Endothelial cell of umbilical vein (primary cell): ENCODE data around the gene KPTN. TPM values are rescaled to one million over a fixed set of nuclear protein-coding genes. Genes with fewer than 3 reads are reported as not detected.

Source experiments
- BruUV-seq: library from RNA; stranded (reverse); fragments of 400-500 nt; replicated peaks from 2 replicates; lab custom pipeline; 2021; lab: Mats Ljungman, UMichigan
- CTCF ChIA-PET: fragments of 300-600, 350-600 bp; sonication (Branson Sonifier 250); formaldehyde crosslinking; loops from one replicate; lab custom pipeline; 2021; ENCODE audit warnings: antibody characterized with exemption, inconsistent platforms; lab: Charles Lee
- POLR2A ChIA-PET: fragments of 300-600, 350-600 bp; sonication (Branson Sonifier 250); formaldehyde crosslinking; loops from one replicate; lab custom pipeline; 2021; ENCODE audit warnings: antibody characterized with exemption, inconsistent platforms; lab: Charles Lee
- DNase-seq: peaks from one replicate; pipeline ENCODE4 v3.0.0-alpha.2; 2011; ENCODE audit warnings: low read depth, low spot score
- FAIRE-seq: peaks from 2 replicates; lab custom pipeline; 2011; peaks lifted over from hg19 to GRCh38; lab: Jason Lieb, UNC
- H2AFZ ChIP-seq: 2 replicates; pipeline ENCODE4 v1.6.0; 2012; ENCODE audit warnings: low read depth, low read length, control low read depth, inconsistent platforms
- H3K27ac ChIP-seq: 2 replicates; pipeline ENCODE4 v1.5.1; 2011; ENCODE audit warnings: low read depth, mild to moderate bottlenecking, control low read depth, low read length, moderate library complexity; ENCODE audit not compliant: insufficient read depth
- H3K27me3 ChIP-seq, 2 experiments: 2 replicates each; pipeline versions ENCODE4 v1.6.0 to v1.6.1; 2011; ENCODE audit warnings: low read length in 2 of 2, mixed read lengths in 1 of 2; ENCODE audit not compliant: control insufficient read depth in 2 of 2, insufficient read depth in 2 of 2
- H3K36me3 ChIP-seq, 2 experiments: 2 replicates in 1 of 2; 3 replicates in 1 of 2; pipeline ENCODE4 v1.5.1; 2011; ENCODE audit warnings: low read length in 2 of 2, mild to moderate bottlenecking in 1 of 2, moderate library complexity in 1 of 2; ENCODE audit not compliant: control insufficient read depth in 2 of 2, insufficient read depth in 2 of 2; ENCODE audit errors: extremely low read depth in 1 of 2
- H3K4me1 ChIP-seq: 3 replicates; pipeline ENCODE4 v1.5.1; 2011; ENCODE audit warnings: mild to moderate bottlenecking, low read length; ENCODE audit not compliant: control insufficient read depth, insufficient read depth; ENCODE audit errors: extremely low read depth
- H3K4me2 ChIP-seq: 2 replicates; pipeline ENCODE4 v1.6.1; 2011; ENCODE audit warnings: low read length, control low read depth, mixed read lengths; ENCODE audit not compliant: insufficient read depth
- H3K4me3 ChIP-seq, 3 experiments: fragments of 200-600 bp in 1 of 3; sonication (generic), shearing (Covaris generic) in 1 of 3; replicated peaks in 1 of 3; 2 replicates each; pipeline ENCODE4 v1.5.1; 2011 to 2016; ENCODE audit warnings: control low read depth in 3 of 3, low read length in 3 of 3, mild to moderate bottlenecking in 2 of 3, inconsistent platforms in 1 of 3, low read depth in 1 of 3, moderate library complexity in 1 of 3; ENCODE audit not compliant: insufficient read depth in 1 of 3
- H3K79me2 ChIP-seq: 2 replicates; pipeline ENCODE4 v1.6.0; 2012; ENCODE audit warnings: low read length, inconsistent platforms; ENCODE audit not compliant: control insufficient read depth, insufficient read depth
- H3K9ac ChIP-seq: replicated peaks from 2 replicates; pipeline ENCODE3; 2011; ENCODE audit warnings: low read length, control low read depth; ENCODE audit not compliant: insufficient read depth; ENCODE audit errors: extremely low read depth
- H3K9me1 ChIP-seq: replicated peaks from 3 replicates; pipeline ENCODE4 v1.6.0; 2011; ENCODE audit warnings: mild to moderate bottlenecking, low read length; ENCODE audit not compliant: control insufficient read depth, insufficient read depth; ENCODE audit errors: extremely low read depth
- H3K9me3 ChIP-seq: replicated peaks from 2 replicates; pipeline ENCODE4 v1.5.1; 2012; ENCODE audit warnings: low read length, inconsistent platforms; ENCODE audit not compliant: control insufficient read depth, insufficient read depth
- H4K20me1 ChIP-seq: replicated peaks from 2 replicates; pipeline ENCODE3; 2011; ENCODE audit warnings: mild to moderate bottlenecking, low read length; ENCODE audit not compliant: control insufficient read depth, insufficient read depth; ENCODE audit errors: extremely low read depth
- EZH2 ChIP-seq: IDR thresholded peaks from 2 replicates; pipeline ENCODE4 v1.6.1; 2012; ENCODE audit warnings: borderline replicate concordance, low read depth, mild to moderate bottlenecking, moderate library complexity, low read length, inconsistent platforms; ENCODE audit not compliant: severe bottlenecking
- FOS ChIP-seq: IDR thresholded peaks from 2 replicates; pipeline ENCODE4 v1.6.1; 2011; ENCODE audit warnings: mild to moderate bottlenecking, low read length, moderate library complexity, borderline replicate concordance; ENCODE audit not compliant: insufficient read depth
- GATA2 ChIP-seq: IDR thresholded peaks from 2 replicates; pipeline ENCODE4 v1.7.0; 2011; ENCODE audit warnings: low read depth, mild to moderate bottlenecking, moderate library complexity, mixed read lengths, low read length; ENCODE audit not compliant: insufficient read length, insufficient read depth
- JUN ChIP-seq: IDR thresholded peaks from 2 replicates; pipeline ENCODE4 v1.6.1; 2011; ENCODE audit warnings: borderline replicate concordance, low read depth; ENCODE audit not compliant: insufficient read length, insufficient read depth
- MYC ChIP-seq: IDR thresholded peaks from one replicate; pipeline ENCODE4 v1.6.1; 2011; ENCODE audit warnings: mild to moderate bottlenecking, low read depth, low read length
- POLR2A ChIP-seq: IDR thresholded peaks from 2 replicates; pipeline ENCODE4 v1.6.1; 2012; ENCODE audit warnings: low read depth, mild to moderate bottlenecking, control low read depth, low read length
- POLR2AphosphoS5 ChIP-seq: IDR thresholded peaks from 2 replicates; pipeline ENCODE4 v1.6.1; 2012; ENCODE audit warnings: low read depth, mild to moderate bottlenecking, control low read depth, low read length, moderate library complexity; ENCODE audit not compliant: insufficient read depth
- dilution Hi-C: fragments of 300-500 bp; cut with MboI; formaldehyde crosslinking; loops from one replicate; pipeline ENCODE4 v1.15.0; 2019; ENCODE audit warnings: low sequenced_read_pairs; ENCODE audit not compliant: extremely low pct_ligation_motif_present
- intact Hi-C: fragments of 100-400 bp; cut with micrococcal nuclease; formaldehyde crosslinking; loops from one replicate; pipeline ENCODE4 v1.10.0; 2022
- polyA plus RNA-seq, 4 experiments: library from polyadenylated mRNA; depleted of rRNA in 3 of 4; stranded (reverse) in 3 of 4; unstranded in 1 of 4; fragments of >200 nt; gene quantifications; 2 replicates each; pipeline versions ENCODE4 v1.2.1 to v1.2.3, GENCODE V29; 2011 to 2012; ENCODE audit warnings: missing spikeins in 1 of 4
- total RNA-seq: library from RNA; stranded (reverse); gene quantifications from 2 replicates; pipeline ENCODE4 v1.2.3, GENCODE V29; 2021
- TF ChIP-seq, protein P1 (sequence below), 2 donors: IDR thresholded peaks; 1 replicate in 1 of 2; 2 replicates in 1 of 2; pipeline ENCODE4 v1.5.1; 2011; ENCODE audit warnings: low read length in 2 of 2, mild to moderate bottlenecking in 2 of 2, moderate library complexity in 2 of 2, control low read depth in 1 of 2, inconsistent platforms in 1 of 2, low read depth in 1 of 2; ENCODE audit not compliant: insufficient read depth in 1 of 2; ENCODE audit errors: extremely low read depth in 1 of 2
- TF ChIP-seq, protein P2 (sequence below): IDR thresholded peaks from 2 replicates; pipeline ENCODE4 v1.6.1; 2011; ENCODE audit not compliant: insufficient read depth, insufficient read length

KPTN gene
- total and polyA plus RNA-seq, 2 donors (not counting 3 experiments of a cell fraction or from before 2014, with no cell fraction given): 14.7 to 15.5 TPM

DNA sequence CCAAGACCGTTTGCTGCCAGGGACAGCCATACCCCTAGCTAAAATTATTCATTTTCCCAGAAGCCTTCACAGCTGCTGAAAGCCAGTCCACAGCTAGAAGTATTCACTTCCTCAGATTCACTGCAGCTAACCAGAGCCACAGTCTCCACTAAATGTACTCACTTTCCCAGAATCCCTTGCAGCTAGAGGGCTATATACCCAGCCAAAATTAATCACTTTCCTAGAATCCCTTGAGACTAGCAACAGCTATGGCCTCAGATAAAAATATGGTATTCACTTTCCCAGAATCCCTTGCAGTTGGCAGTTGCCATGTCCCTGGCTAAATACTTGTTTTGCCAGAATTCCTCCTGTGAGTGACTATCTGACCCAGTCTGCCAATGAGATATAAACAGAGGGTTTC, 50.9 kb downstream of the KPTN start:
- Histone ChIP-seq H3K9me3 (no peaks in the 10 kb centered on the region), H3K4me1 (peaks cover 4% of the 10 kb centered on the region), H3K79me2 (no peaks in the 10 kb centered on the region), H3K27me3 (peaks cover 4 to 6% of the 10 kb centered on the region in 2 experiments), H3K4me3 (no peak overlapping the region), H3K27ac (no peak overlapping the region), H4K20me1 (no peaks in the 10 kb centered on the region), H3K36me3 (no peaks in the 10 kb centered on the region), H3K4me2 (no peak overlapping the region), H2AFZ (no peak overlapping the region), H3K9ac (no peak overlapping the region), H3K9me1 (no peaks in the 10 kb centered on the region)
- BruUV-seq: no TSS peak
- no peak for TF ChIP-seq JUN
- DNase-seq (no peak), FAIRE-seq (no peak)
- intact Hi-C loops: no loop called here
- CTCF ChIA-PET: interaction anchor here (0.6 to 10.7 kb wide), 7 partner anchors 13 to 280 kb away, joined by 3 to 454 read pairs (median 5); partner anchors contain the start of genes EHD2, KPTN and NAPA
- dilution Hi-C loops: no loop called here
- POLR2A ChIA-PET: no interaction called here

DNA sequence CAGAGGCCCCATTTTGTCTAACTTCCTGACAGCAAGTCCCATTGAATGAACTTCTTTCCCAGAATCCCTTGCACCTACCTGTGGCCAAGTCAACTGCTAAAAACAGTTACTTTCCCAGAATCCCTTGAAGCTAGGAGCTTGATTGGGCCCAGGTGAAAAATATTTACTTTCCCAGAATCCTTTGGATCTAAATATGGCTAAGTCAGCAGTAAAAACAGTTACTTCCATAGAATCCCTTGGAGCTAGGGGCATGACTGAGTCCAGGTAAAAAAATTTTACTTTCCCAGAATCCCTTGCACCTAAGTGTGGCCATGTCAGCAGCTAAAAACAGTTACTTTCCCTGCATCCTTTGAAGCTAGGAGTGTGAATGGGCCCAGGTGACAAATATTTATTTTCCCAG, 51.5 kb downstream of the KPTN start:
- Histone ChIP-seq H3K9me1 (no peaks in the 10 kb centered on the region), H3K9ac (no peak overlapping the region), H3K4me2 (no peak overlapping the region), H2AFZ (no peak overlapping the region), H3K79me2 (no peaks in the 10 kb centered on the region), H4K20me1 (no peaks in the 10 kb centered on the region), H3K9me3 (no peaks in the 10 kb centered on the region), H3K27me3 (peaks cover 4 to 6% of the 10 kb centered on the region in 2 experiments), H3K4me1 (peaks cover 8% of the 10 kb centered on the region), H3K36me3 (no peaks in the 10 kb centered on the region), H3K4me3 (no peak overlapping the region), H3K27ac (no peak overlapping the region)
- DNase-seq (no peak), FAIRE-seq (no peak)
- POLR2A ChIA-PET: no interaction called here
- CTCF ChIA-PET: interaction anchor here (0.8 to 10.7 kb wide), 7 partner anchors 8 to 280 kb away, joined by 3 to 454 read pairs (median 3); partner anchors contain the start of genes EHD2 and KPTN
- TF ChIP-seq POLR2A: no peak
- no peak for TF ChIP-seq FOS
- TF ChIP-seq, protein P1, sequence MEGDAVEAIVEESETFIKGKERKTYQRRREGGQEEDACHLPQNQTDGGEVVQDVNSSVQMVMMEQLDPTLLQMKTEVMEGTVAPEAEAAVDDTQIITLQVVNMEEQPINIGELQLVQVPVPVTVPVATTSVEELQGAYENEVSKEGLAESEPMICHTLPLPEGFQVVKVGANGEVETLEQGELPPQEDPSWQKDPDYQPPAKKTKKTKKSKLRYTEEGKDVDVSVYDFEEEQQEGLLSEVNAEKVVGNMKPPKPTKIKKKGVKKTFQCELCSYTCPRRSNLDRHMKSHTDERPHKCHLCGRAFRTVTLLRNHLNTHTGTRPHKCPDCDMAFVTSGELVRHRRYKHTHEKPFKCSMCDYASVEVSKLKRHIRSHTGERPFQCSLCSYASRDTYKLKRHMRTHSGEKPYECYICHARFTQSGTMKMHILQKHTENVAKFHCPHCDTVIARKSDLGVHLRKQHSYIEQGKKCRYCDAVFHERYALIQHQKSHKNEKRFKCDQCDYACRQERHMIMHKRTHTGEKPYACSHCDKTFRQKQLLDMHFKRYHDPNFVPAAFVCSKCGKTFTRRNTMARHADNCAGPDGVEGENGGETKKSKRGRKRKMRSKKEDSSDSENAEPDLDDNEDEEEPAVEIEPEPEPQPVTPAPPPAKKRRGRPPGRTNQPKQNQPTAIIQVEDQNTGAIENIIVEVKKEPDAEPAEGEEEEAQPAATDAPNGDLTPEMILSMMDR (IDR thresholded peaks at IDR 0.05; ENCODE audit: extremely low read depth in 1 of 2, insufficient read depth in 1 of 2, low read depth in 1 of 2, low read length in 2 of 2): no peak
- no peak for TF ChIP-seq MYC
- no peak for TF ChIP-seq GATA2
- TF ChIP-seq EZH2: no peak
- TF ChIP-seq, protein P2, sequence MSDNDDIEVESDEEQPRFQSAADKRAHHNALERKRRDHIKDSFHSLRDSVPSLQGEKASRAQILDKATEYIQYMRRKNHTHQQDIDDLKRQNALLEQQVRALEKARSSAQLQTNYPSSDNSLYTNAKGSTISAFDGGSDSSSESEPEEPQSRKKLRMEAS: no peak
- no peak for TF ChIP-seq POLR2AphosphoS5
- TF ChIP-seq JUN: no peak
- intact Hi-C loops: no loop called here
- dilution Hi-C loops: no loop called here
- BruUV-seq: no TSS peak
